Right atrium auricular region (tissue), 2 donors: ENCODE measurements around the gene MMP23B. TPM values are rescaled to one million over a fixed set of nuclear protein-coding genes. Genes with fewer than 3 reads are reported as not detected.
A peak's percentile ranks its signal among the peaks of the same experiment; 100 is the strongest.

ENCODE experiments used
- DNase-seq: peaks from one replicate; pipeline ENCODE4 v3.0.0-alpha.2; 2019; ENCODE audit warnings: low spot score
- H3K27ac ChIP-seq, 2 donors: fragments of 200-600 bp; sonication (generic); 1 replicate in 1 of 2; 2 replicates in 1 of 2; pipeline ENCODE4 v1.5.1; 2016 to 2019
- H3K27me3 ChIP-seq, 2 donors: fragments of 200-600 bp; sonication (generic); one replicate each; pipeline versions ENCODE4 v1.5.1 to v1.6.0; 2017 to 2019
- H3K36me3 ChIP-seq: fragments of 200-600 bp; sonication (generic); one replicate; pipeline ENCODE4 v1.5.1; 2016
- H3K4me1 ChIP-seq, 2 donors: fragments of 200-600 bp; sonication (generic); one replicate each; pipeline versions ENCODE4 v1.5.1 to v1.6.0; 2017 to 2019
- H3K4me3 ChIP-seq, 2 donors: fragments of 200-600 bp; sonication (generic); 1 replicate in 1 of 2; 2 replicates in 1 of 2; pipeline ENCODE4 v1.5.1; 2017 to 2019; ENCODE audit warnings: mild to moderate bottlenecking in 1 of 2, moderate library complexity in 1 of 2
- H3K9me3 ChIP-seq, 2 donors: fragments of 200-600 bp; sonication (generic); one replicate each; pipeline ENCODE4 v1.5.1; 2019
- total RNA-seq, 2 donors: library from RNA; depleted of rRNA; stranded (reverse); fragments of >200 nt; gene quantifications; one replicate each; pipeline ENCODE4 v1.1.0, GENCODE V29; 2016
- TF ChIP-seq, protein P1 (sequence below), 2 donors: fragments of 200-600 bp; sonication (generic); IDR thresholded peaks; one replicate each; pipeline ENCODE4 v1.5.1; 2019; ENCODE audit warnings: antibody characterized with exemption in 2 of 2

The MMP23B gene
- total RNA-seq, 2 donors from 2014 or later, result 17.5 to 26.9 TPM

DNA sequence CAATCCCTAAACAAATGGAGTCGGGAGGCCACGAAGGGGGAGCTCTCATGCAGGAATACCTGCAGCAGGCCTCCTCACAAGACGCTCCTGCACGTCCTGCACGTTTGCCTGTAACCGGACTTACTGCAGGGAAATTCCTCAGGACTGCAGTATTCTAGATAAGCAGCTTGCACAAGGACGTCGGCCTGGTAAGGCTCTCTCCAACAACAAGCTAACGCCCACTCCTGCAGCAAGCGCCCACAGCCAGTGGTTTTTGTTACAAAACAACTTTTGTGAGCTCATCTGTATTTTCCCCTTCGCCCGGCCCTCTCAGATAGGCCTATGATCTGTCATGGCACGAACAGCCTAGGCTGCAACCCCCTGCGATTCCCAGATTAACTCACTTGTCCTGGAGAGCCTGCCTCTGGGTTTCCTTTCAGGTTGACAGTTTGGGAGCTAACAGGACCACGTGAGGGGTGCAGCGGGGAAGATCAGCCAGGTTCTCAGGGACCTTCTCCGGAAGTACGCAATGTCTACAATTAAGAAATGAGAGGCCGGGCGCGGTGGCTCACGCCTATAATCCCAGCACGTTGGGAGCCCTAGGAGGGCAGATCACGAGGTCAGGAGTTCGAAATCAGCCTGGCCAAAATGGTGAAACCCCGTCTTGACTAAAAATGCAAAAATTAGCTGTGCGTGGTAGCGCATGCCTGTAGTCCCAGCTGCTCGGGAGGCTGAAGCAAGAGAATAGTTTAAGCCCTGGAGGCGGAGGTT is 17.6 kb upstream of the MMP23B start:
- TF ChIP-seq, protein P1, sequence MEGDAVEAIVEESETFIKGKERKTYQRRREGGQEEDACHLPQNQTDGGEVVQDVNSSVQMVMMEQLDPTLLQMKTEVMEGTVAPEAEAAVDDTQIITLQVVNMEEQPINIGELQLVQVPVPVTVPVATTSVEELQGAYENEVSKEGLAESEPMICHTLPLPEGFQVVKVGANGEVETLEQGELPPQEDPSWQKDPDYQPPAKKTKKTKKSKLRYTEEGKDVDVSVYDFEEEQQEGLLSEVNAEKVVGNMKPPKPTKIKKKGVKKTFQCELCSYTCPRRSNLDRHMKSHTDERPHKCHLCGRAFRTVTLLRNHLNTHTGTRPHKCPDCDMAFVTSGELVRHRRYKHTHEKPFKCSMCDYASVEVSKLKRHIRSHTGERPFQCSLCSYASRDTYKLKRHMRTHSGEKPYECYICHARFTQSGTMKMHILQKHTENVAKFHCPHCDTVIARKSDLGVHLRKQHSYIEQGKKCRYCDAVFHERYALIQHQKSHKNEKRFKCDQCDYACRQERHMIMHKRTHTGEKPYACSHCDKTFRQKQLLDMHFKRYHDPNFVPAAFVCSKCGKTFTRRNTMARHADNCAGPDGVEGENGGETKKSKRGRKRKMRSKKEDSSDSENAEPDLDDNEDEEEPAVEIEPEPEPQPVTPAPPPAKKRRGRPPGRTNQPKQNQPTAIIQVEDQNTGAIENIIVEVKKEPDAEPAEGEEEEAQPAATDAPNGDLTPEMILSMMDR (IDR thresholded peaks at IDR 0.05), result no peak
- H3K4me1 ChIP-seq, result peaks cover 0 to 39% of the 10 kb centered on the region in 2 donors
- H3K27me3 ChIP-seq, result no peaks in the 10 kb centered on the region
- no peaks in the 10 kb centered on the region for H3K9me3 ChIP-seq
- peak; percentile 79 for DNase-seq
- no peaks in the 10 kb centered on the region for H3K36me3 ChIP-seq
- peak overlapping the region; percentile 100 for H3K27ac ChIP-seq
- H3K4me3 ChIP-seq, result peak overlapping the region; percentile 97 to 100

DNA sequence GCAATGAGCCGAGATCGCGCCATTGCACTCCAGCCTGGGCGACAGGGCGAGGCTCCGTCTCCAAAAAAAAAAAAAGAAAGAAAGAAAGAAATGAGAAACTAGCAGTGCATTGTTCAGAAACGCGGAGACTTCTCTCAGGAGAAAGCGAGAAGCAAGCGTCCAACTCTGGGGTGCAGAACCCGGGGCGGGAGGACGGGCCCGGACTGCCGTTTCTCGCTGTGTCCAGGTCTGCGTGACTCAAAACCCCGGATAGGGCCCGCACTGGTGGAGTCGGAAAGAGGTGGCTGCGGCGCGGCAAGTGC is 17.1 kb upstream of the MMP23B start:
- TF ChIP-seq, protein P1 (IDR thresholded peaks at IDR 0.05), result no peak
- Histone ChIP-seq H3K36me3 (no peaks in the 10 kb centered on the region), H3K27me3 (no peaks in the 10 kb centered on the region), H3K9me3 (no peaks in the 10 kb centered on the region), H3K27ac (peak overlapping the region; percentile 100), H3K4me3 (peak overlapping the region; percentile 97 to 100), H3K4me1 (peaks cover 0 to 45% of the 10 kb centered on the region in 2 donors)
- DNase-seq, result no peak

GRCh38 chr1:1615256-1616044 is 16.5 kb upstream of the MMP23B start, which contains the start of gene MIB2:
Gene MIB2, plus strand, starts transcription at chr1:1615500. Its CDS starts 7,953 bp downstream, at chr1:1623453.
- peak within 1 kb of the TSS; percentile 97 to 100 for H3K4me3 ChIP-seq
- peak within 1 kb of the TSS; percentile 100 for H3K27ac ChIP-seq
- TF ChIP-seq, protein P1 (IDR thresholded peaks at IDR 0.05), result no peak
- no peaks in the 10 kb centered on the region for H3K36me3 ChIP-seq
- H3K9me3 ChIP-seq, result no peaks in the 10 kb centered on the region
- H3K27me3 ChIP-seq, result no peaks in the 10 kb centered on the region
- DNase-seq, result peak; percentile 96
- peaks cover 0 to 50% of the 10 kb centered on the region in 2 donors for H3K4me1 ChIP-seq

DNA sequence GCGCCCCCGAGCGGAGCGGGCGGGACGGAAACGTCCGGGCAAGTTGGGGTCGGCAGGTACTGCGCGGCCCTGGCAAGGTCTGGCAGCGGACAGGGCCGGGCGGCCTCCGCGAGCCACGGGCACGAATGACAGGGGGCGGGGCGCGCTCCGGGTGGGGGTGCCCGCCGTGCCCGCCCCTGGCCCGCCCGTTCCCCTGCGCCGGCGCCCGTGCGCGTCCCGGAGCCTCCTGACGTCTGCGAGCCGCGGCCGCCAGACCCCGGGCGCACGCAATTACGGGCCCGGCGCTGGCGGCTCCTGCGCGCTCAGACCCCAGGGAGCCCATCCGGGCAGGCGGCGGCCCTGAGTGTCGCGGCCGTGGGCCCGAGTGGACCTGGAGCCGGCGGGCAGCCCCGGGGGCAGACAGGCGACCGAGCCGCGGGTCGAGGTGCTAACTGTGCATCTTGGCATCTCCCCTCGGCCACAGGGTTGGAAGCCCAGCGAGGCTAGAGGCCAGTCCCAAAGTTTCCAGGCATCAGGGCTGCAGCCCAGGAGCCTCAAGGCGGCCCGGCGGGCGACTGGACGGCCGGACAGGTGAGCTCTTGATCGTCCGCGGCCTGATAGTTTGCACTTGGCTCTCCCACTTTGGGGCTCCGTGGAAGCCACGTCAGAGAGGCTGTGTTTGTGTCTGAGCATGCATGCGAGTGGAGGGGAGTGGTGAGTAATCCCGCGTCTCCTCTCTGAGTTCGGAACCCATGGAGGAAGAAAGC is 15.8 kb upstream of the MMP23B start:
- no peak for DNase-seq
- Histone ChIP-seq H3K4me1 (peaks cover 0 to 54% of the 10 kb centered on the region in 2 donors), H3K27me3 (no peaks in the 10 kb centered on the region), H3K27ac (peak overlapping the region; percentile 100), H3K9me3 (no peaks in the 10 kb centered on the region), H3K36me3 (no peaks in the 10 kb centered on the region), H3K4me3 (peak overlapping the region; percentile 97 to 100)
- TF ChIP-seq, protein P1 (IDR thresholded peaks at IDR 0.05), result no peak

- H3K4me3 ChIP-seq, result peak overlapping the region; percentile 97 to 100
- no peaks in the 10 kb centered on the region for H3K9me3 ChIP-seq
- H3K27me3 ChIP-seq, result no peaks in the 10 kb centered on the region
- H3K27ac ChIP-seq, result peak overlapping the region in 1 of 2 donors; percentile 100
- no peaks in the 10 kb centered on the region for H3K36me3 ChIP-seq
- no peak for DNase-seq
- TF ChIP-seq, protein P1 (IDR thresholded peaks at IDR 0.05), result no peak
- H3K4me1 ChIP-seq, result peaks cover 0 to 52% of the 10 kb centered on the region in 2 donors
Observed at GRCh38 chr1:1616838-1617237, 15.1 kb upstream of the MMP23B start.
